GM15510 (cell line): ENCODE results near the gene GPR180.

Experiments
- POLR2A ChIP-seq: IDR thresholded peaks from 3 replicates; pipeline ENCODE4 v1.6.1; 2011; ENCODE audit warnings: borderline replicate concordance; ENCODE audit not compliant: insufficient read length; ENCODE audit errors: extremely low read depth

GPR180 gene

DNA sequence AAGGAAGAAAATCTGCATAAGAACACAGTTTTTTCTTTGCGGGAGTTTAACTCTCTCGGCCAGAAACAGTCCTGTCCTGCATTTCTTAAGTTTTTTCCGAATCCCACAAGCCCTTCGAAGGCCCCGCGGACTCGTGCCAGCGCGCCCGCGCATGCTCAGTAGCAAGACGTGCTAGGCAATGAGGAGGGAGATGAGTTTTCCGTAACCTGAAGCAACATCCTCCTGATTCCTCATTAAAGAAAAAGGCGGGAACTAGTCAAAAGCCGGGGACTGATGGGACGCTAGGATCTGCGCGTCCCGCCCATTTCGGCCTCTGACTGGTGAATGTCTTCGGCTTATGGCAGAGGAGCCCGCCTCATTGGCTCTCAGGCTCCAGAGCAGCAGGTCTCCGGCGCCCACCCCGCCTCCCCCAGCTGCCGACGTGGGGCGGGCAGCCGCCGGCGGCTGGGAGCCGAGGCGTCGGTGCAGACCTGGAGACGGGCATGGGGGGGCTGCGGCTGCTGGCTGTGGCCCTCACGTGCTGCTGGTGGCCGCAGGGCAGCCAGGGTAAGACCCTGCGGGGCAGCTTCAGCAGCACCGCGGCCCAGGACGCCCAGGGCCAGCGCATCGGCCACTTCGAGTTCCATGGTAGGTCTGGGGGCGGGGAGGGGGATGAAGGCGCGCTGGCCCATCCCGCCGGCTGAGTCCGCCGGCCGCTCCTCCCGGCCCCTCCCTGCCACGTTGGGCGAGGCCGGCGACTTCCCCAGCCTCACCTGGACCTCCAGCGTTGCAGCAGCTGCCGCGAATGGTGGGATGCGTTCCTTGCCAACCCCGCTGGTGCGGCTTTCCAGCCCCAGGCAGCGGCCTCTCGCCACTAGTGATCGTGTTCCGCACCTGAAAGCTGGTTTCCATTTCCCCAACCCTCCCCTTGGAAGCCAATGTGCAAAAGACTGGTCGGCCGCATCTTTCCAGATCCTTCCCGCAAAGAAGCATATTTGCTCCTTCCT is at the start of gene GPR180:
TSS of gene GPR180 (plus strand) at position 412 of the 986 bp plus-strand sequence. CDS start at position 483, 71 bp downstream.
- peak; percentile 94 for TF ChIP-seq POLR2A

DNA sequence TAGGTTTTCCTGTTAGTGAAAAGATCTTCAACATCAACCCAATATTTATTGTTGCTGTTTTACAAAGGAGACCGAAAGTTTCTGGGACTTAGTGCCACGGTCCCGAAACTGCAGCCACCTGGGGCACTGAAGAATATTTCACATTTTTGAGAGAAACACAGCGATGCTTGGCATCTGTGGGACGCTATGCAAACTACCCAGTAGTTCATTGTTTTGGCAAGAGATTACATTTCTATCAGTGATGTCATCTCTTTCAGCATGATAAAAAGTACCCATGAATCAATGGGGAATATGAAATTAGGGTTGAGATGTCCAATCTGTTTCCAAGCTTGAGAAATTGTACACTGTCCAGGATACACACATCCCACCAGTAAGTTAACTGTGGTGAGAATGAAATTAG is 49.6 kb upstream of the GPR180 start:
- TF ChIP-seq POLR2A = no peak

DNA sequence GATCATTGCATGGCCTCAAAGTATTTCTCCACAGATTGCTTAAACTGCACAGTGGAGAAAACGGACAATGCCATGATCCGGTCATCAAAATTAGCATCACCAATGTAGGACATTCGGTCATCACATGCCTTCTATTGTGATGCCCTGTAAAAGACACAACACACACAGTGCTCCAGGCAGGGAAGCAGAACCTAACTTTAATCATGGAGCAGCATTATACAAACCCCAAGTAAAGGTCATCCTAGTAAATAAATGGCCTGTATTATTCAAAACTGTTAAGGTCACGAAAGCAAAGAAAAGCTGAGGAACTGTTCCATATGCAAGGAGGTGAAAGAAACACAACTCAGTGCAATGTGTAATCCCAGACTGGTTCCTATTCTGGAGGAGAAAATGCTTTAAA is 47.9 kb upstream of the GPR180 start:
- TF ChIP-seq POLR2A = no peak

DNA sequence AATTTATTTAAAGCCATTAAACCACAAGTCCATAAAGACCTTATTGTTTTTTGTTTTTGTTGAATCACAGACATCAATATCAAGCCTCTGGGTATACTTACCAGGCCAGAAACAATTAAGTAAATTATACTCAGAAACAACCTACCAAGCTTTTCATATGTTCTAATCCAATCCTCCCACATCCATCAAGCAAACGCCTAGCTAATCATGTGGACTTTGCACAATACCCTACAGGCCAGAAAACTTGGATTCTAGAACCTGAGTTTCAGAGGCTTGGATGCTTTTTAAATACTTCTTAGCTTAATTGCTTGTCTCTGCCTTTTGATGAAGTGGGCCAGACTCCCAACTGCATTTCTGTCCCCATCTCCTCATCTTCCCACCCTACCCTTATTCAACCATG is 45.6 kb upstream of the GPR180 start:
- no peak for TF ChIP-seq POLR2A

DNA sequence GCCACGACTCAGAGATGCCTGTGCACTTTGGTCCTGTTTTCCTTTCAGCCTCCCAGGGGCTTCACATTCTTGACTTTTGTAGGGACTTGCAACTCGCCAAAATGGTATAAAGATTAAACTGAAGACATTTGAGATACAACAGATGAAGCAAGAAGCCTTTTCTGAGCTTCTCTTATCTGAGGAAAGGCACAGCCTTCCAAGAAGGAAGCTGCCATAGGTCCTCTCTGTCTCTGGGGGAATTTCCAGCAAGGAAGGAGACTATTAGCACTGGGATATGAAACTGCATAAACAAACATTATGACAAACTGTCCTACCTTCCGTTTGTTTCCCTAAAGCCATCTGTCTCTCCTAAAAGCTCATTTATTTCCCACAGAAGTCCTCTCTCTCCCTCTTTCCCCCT is 45.0 kb upstream of the GPR180 start:
- TF ChIP-seq POLR2A = no peak

DNA sequence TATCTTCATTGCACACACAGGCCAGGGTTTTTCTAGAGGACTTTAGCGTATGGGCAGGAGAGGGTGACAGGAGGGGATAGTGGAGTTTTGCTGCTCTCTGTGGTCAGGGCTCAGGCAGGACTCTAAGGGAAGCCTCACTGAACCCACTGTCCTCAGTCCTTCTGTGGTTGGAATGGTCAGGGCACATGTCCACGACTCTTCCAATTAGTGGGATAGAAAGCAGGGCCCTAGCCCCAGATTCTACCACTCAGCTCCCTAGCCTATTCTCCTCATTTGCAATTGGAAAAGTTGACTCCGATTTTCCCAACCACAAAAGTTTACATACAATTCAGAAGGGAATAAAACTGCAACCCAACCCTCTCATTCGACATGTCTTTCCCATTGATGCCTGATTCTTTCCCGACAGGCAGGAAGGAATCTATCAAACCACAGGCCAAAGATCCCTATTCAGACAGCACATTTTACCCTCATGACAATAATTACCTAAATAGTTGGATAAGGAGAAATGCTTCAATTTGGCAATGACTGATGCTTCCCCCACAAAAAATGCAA is 43.9 kb upstream of the GPR180 start:
- no peak for TF ChIP-seq POLR2A

DNA sequence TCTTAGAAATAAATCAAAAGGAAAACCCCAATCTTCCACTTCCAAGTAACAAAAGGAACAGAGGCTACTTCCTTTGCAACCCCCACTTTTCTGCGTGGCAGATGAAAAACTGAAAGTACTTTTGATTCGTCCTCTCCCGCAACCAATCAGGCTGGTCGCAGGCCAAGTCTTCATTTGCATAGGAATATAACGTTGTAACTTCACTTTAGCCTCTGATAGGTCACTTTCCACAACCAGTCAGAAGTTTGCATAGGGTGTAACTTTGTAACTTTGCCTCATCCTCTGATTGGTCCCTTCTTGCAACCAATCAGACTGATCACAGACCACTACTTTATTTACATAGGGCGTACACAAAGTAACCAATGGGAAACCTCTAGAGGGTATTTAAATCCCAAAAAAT is 42.9 kb upstream of the GPR180 start:
- TF ChIP-seq POLR2A = no peak

DNA sequence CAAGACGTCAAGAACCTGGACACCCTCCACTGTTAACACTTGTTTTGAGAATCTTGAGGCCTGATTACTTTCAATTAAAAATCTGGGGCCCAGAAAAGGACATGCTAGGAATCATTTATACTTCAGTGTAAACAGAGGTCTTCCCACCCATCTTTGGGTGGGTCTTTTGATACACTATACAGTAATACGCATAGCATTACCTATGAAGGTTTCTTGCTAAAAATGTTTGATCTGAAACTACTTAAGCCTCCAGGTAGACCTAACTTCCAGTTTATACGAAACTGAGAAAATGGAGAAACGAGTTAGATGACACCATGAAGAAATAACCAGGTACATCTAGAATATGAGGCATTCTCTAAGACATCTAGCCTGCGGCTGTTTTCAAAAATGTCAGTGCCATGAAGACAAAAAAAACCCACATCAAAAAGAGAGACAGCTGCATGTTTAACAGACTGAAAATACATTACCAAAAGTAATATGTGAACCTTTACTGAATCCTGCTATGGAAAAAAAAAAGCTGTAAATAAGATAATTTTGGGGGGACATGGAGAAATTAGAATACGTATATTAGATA is 42.3 kb upstream of the GPR180 start:
- no peak for TF ChIP-seq POLR2A

DNA sequence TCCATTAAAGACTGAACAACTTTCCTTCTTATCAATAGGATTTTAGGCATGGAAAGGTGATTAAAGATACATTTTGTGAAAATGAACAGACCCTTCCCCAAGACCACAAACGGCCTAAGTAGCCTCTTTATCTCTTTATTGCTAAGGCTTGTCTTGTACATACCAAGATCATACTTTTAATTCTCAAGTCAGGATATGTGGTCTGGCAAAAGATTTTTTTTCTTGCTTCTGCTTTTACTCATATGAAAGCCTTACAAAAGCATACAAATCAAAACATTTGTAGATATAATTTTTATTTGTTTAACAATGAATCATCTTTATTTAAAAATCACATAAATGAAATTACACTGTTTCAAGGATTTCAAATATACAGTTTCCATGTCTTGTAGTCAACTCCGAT is 41.5 kb upstream of the GPR180 start:
- TF ChIP-seq POLR2A = no peak

DNA sequence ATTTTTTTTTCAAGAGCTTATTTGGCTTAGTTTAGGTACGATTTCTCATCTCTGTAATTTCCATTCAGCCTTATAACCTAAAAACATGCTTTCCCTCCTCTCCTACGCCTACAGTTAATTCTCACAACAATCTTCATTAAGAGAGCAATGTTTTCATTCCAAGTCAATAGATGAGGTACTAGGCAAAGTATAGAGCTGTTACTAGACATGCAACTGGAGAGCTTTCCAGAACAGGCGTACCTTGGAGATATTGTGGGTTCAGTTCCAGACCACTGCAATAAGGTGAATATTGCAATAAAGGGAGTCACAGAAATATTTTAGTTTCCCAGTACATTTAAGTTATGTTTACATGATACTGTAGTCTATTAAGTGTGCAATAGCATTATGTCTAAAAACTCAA is 40.5 kb upstream of the GPR180 start:
- TF ChIP-seq POLR2A = no peak

DNA sequence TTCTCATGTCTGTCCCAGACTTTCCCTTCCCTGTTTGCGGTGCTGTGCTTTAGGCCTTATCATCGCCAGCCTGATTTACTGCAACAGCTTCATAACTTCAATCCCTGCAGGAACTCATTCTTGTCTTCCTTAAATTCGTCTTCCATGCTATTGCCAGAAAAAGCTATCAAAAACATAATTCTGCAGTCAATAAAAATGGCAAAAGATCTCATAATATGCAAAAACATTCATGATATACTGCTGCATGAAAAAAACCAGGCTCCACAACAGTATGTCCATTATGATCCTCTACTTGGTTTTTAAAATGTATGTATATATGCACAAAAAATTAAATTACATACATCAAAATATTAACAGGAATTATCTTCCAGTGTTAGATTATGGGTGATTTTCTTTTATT is 34.1 kb upstream of the GPR180 start:
- TF ChIP-seq POLR2A = no peak

DNA sequence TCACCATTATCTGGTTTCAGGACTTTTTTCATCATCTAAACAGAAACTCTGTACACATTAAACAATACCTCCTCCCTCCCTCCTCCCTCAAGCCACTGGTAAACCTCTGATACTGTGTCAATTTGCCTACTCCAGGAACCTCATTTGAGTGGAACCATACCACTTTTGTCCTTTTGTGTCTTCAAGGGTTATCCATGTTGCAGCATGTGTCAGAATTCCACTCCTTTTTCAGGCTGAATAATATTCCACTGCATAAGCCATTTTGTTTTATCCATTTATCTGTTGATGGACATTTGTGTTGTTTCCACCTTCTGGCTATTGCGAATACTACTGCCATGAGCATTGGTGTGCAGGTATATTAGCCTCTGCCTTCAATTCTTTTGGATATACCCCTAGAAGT is 33.2 kb upstream of the GPR180 start:
- TF ChIP-seq POLR2A = no peak

DNA sequence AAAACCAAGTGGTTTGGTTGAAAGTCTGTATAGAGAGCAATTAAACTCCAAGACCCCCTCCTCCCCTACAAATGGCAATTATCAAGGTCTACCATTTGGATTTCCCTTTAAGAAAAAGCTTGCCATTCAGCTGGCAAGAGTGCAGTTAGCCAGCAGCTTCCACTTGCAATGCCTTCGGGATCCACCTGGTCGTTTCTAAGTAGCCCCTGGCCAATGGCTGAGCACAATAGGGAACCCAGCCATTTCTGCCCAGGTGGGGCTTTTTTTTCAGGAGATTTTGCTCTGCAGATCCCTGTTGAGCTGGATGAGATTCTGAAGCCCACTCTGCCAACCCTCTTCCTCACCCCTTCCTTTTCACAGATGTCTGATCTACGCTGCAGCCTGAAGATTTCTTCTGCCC is 32.0 kb upstream of the GPR180 start:
- TF ChIP-seq POLR2A = no peak

DNA sequence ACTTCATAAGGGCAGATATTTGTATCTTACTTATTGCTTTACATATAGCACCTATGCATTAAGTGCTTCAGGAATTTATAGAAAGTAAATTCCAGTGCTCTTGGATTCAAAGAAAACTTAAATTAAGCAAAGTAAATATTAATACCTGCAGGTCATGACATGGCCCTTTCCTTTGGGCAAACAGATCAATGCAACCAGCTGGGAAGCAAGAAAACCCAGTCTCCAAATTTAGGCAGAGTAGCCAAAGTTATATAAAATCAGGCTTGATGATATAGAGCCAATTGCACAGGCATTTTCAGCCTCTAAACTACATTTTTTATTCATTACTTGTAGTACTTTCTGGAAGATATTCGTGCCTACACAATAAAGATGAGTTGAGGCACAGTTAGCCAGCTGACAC is 22.6 kb upstream of the GPR180 start:
- TF ChIP-seq POLR2A = no peak

DNA sequence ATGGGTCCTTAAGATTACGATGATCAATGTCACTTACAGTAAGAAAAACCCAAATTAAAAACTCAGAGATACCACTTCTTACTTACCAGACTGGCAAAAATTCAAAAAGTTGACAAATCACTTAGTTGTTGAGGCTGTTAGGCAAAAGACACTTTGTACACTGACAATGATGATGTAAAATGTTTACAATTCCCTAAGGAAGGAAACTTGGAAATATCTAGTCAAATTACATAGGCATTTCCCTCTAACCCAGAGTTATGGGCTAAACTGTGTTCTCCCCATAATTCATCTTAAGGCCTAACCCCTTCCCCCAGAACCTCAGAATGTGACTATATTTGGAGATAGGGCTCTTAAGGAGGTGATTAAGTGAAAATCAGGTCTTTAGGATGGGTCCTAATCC is 17.7 kb upstream of the GPR180 start:
- TF ChIP-seq POLR2A = no peak
